SK-N-SH treated with all-trans-retinoic acid at 6 μM for 48 hours (cell line): ENCODE measurements around the gene ZNF385B.

ENCODE experiments used
- ATAC-seq: fragments of 200-7000 bp; cut with Tn5 transposase; 3 replicates; pipeline ENCODE4 v1.9.1; 2020; ENCODE audit warnings: mild to moderate bottlenecking, moderate library complexity
- ARNTL ChIP-seq: fragments of 450-650 bp; formaldehyde crosslinking; IDR thresholded peaks from 2 replicates; pipeline ENCODE4 v1.5.0; 2020; ENCODE audit warnings: low read depth, mild to moderate bottlenecking, moderate library complexity, borderline replicate concordance
- BACH2 ChIP-seq: fragments of 250-450 bp; sonication (Bioruptor Pico); IDR thresholded peaks from 2 replicates; pipeline ENCODE4 v1.9.0; 2021; ENCODE audit warnings: mild to moderate bottlenecking, borderline replicate concordance
- ESRRG ChIP-seq: fragments of 250-450 bp; sonication (Bioruptor Pico); IDR thresholded peaks from 2 replicates; pipeline ENCODE4 v1.6.1; 2021; ENCODE audit warnings: mild to moderate bottlenecking
- ISL1 ChIP-seq: fragments of 250-450 bp; sonication (Bioruptor Pico); IDR thresholded peaks from 2 replicates; pipeline ENCODE4 v2.1.2; 2022; ENCODE audit warnings: mild to moderate bottlenecking, moderate library complexity
- OSR1 ChIP-seq: fragments of 250-450 bp; sonication (Bioruptor Pico); IDR thresholded peaks from 2 replicates; pipeline ENCODE4 v1.8.0; 2022; ENCODE audit warnings: moderate library complexity, mild to moderate bottlenecking, inconsistent platforms
- PPARA ChIP-seq: fragments of 250-450 bp; sonication (Bioruptor Pico); IDR thresholded peaks from 2 replicates; pipeline ENCODE4 v1.5.0; 2020; ENCODE audit warnings: mild to moderate bottlenecking, borderline replicate concordance
- RARB ChIP-seq: fragments of 250-450 bp; sonication (Bioruptor Pico); IDR thresholded peaks from 2 replicates; pipeline ENCODE4 v1.8.0; 2021; ENCODE audit warnings: mild to moderate bottlenecking, moderate library complexity
- SNAI2 ChIP-seq: fragments of 250-450 bp; sonication (Bioruptor Pico); IDR thresholded peaks from 2 replicates; pipeline ENCODE4 v1.5.0; 2020; ENCODE audit warnings: mild to moderate bottlenecking, moderate library complexity
- TCF4 ChIP-seq: fragments of 250-450 bp; sonication (Bioruptor Pico); IDR thresholded peaks from 2 replicates; pipeline ENCODE4 v1.8.0; 2021; ENCODE audit warnings: mild to moderate bottlenecking, moderate library complexity, borderline replicate concordance
- TOX ChIP-seq: fragments of 250-450 bp; sonication (Bioruptor Pico); IDR thresholded peaks from 2 replicates; pipeline ENCODE4 v1.8.0; 2021; ENCODE audit warnings: mild to moderate bottlenecking, moderate library complexity, borderline replicate concordance
- TSHZ2 ChIP-seq: fragments of 250-450 bp; sonication (Bioruptor Pico); IDR thresholded peaks from 2 replicates; pipeline ENCODE4 v1.5.0; 2020; ENCODE audit warnings: mild to moderate bottlenecking, moderate library complexity
- ZFP3 ChIP-seq: fragments of 250-450 bp; sonication (Bioruptor Pico); IDR thresholded peaks from 2 replicates; pipeline ENCODE4 v1.5.0; 2020; ENCODE audit warnings: mild to moderate bottlenecking, moderate library complexity
- ZFP30 ChIP-seq: fragments of 450-650 bp; formaldehyde crosslinking; IDR thresholded peaks from 2 replicates; pipeline ENCODE4 v1.5.0; 2022; ENCODE audit warnings: mild to moderate bottlenecking, moderate library complexity
- ZNF565 ChIP-seq: fragments of 450-650 bp; formaldehyde crosslinking; conservative IDR thresholded peaks from 2 replicates; pipeline ENCODE4 v1.5.0; 2020; ENCODE audit warnings: low read depth, mild to moderate bottlenecking, moderate library complexity
- ZNF70 ChIP-seq: fragments of 450-650 bp; formaldehyde crosslinking; IDR thresholded peaks from 2 replicates; pipeline ENCODE4 v1.5.0; 2020; ENCODE audit warnings: mild to moderate bottlenecking, moderate library complexity
- ZNF8 ChIP-seq: fragments of 450-650 bp; formaldehyde crosslinking; IDR thresholded peaks from 2 replicates; pipeline ENCODE4 v1.5.0; 2020; ENCODE audit warnings: mild to moderate bottlenecking, moderate library complexity
- TF ChIP-seq, protein P1 (sequence below): fragments of 250-450 bp; sonication (Bioruptor Pico); IDR thresholded peaks from 2 replicates; pipeline ENCODE4 v1.5.1; 2020; ENCODE audit warnings: low read depth, mild to moderate bottlenecking, moderate library complexity
- TF ChIP-seq, protein P2 (sequence below): fragments of 250-450 bp; sonication (Bioruptor Pico); IDR thresholded peaks from 2 replicates; pipeline ENCODE4 v1.8.0; 2021; ENCODE audit warnings: low read depth, mild to moderate bottlenecking, moderate library complexity, borderline replicate concordance
- TF ChIP-seq, protein P3 (sequence below): fragments of 250-450 bp; sonication (Bioruptor Pico); IDR thresholded peaks from 2 replicates; pipeline ENCODE4 v1.8.0; 2020; ENCODE audit warnings: mild to moderate bottlenecking, moderate library complexity, borderline replicate concordance
- TF ChIP-seq, protein P4 (sequence below): fragments of 250-450 bp; sonication (Bioruptor Pico); IDR thresholded peaks from 2 replicates; pipeline ENCODE4 v1.5.1; 2021; ENCODE audit warnings: mild to moderate bottlenecking, moderate library complexity

The ZNF385B gene

DNA sequence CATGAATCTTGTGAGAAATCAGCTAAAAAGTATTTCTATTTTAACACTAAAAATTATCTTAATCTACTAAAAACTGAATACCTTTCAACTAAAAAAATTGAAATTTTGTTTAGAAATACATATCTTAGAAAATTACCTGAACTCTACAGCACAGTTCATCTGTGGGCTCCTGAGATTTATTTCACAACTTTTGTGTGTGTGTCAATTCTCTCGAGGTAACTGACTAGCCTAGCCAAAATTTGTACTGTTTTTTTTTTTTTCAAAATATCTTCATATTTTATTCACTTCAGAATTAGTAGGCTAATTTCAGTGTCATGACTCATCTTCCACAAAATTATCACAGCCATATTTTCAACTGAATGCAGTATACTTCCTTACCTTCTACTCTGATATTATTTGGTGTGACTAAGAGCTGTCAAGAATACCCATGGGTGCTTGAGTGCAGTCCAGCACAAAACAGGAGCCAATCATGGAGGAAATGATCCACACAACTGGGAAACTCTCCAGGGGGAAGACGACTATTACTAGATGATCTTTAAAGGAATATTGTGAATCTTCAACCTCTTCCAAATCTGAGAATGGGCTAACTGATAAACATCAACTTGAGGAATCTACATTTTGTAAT, 174.6 kb downstream of the ZNF385B start:
- TF ChIP-seq, protein P1, sequence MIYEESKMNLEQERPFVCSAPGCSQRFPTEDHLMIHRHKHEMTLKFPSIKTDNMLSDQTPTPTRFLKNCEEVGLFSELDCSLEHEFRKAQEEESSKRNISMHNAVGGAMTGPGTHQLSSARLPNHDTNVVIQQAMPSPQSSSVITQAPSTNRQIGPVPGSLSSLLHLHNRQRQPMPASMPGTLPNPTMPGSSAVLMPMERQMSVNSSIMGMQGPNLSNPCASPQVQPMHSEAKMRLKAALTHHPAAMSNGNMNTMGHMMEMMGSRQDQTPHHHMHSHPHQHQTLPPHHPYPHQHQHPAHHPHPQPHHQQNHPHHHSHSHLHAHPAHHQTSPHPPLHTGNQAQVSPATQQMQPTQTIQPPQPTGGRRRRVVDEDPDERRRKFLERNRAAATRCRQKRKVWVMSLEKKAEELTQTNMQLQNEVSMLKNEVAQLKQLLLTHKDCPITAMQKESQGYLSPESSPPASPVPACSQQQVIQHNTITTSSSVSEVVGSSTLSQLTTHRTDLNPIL: no peak
- TF ChIP-seq, protein P2, sequence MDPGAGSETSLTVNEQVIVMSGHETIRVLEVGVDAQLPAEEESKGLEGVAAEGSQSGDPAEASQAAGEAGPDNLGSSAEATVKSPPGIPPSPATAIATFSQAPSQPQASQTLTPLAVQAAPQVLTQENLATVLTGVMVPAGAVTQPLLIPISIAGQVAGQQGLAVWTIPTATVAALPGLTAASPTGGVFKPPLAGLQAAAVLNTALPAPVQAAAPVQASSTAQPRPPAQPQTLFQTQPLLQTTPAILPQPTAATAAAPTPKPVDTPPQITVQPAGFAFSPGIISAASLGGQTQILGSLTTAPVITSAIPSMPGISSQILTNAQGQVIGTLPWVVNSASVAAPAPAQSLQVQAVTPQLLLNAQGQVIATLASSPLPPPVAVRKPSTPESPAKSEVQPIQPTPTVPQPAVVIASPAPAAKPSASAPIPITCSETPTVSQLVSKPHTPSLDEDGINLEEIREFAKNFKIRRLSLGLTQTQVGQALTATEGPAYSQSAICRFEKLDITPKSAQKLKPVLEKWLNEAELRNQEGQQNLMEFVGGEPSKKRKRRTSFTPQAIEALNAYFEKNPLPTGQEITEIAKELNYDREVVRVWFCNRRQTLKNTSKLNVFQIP: no peak
- TF ChIP-seq ZFP3 (CRISPR knock-in tag) (no peak), OSR1 (no peak), SNAI2 (CRISPR knock-in tag) (no peak), TOX (CRISPR knock-in tag) (no peak), RARB (CRISPR knock-in tag) (no peak), ZNF8 (CRISPR knock-in tag) (no peak), ESRRG (no peak), ZFP30 (CRISPR knock-in tag) (no peak)
- TF ChIP-seq, all 23 proteins: peak for 0
- peak; percentile 57; the same call in 2 of the 3 replicates for ATAC-seq

DNA sequence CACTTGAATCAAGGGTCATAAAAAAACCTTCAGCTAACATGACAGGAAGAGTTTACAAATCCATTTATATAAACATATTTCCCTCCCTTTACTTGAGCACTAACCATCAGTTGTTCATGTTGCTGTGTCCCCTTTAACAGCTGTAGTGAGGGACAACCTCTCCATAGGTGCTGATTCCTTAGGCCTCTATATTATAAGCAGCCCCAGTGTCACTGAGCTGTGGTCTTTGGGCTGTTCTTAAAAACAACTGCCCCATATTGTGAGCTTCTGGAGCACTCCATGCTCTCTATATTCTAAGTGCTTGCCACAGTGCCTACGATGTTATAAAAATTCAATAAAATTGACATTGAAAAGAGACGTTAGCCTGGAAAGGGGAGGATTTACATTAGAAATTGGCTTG, 175.3 kb downstream of the ZNF385B start:
- no peak for ATAC-seq
- TF ChIP-seq PPARA (CRISPR knock-in tag) (no peak), BACH2 (CRISPR knock-in tag) (no peak), TOX (CRISPR knock-in tag) (no peak), ARNTL (CRISPR knock-in tag) (no peak), ZFP30 (CRISPR knock-in tag) (no peak), TCF4 (CRISPR knock-in tag) (no peak), TSHZ2 (no peak), ZNF565 (no peak), ISL1 (CRISPR knock-in tag) (no peak), RARB (CRISPR knock-in tag) (no peak), SNAI2 (CRISPR knock-in tag) (no peak), OSR1 (no peak), ZFP3 (CRISPR knock-in tag) (no peak), ZNF70 (CRISPR knock-in tag) (no peak), ESRRG (no peak)
- TF ChIP-seq, protein P1: no peak
- TF ChIP-seq, protein P3, sequence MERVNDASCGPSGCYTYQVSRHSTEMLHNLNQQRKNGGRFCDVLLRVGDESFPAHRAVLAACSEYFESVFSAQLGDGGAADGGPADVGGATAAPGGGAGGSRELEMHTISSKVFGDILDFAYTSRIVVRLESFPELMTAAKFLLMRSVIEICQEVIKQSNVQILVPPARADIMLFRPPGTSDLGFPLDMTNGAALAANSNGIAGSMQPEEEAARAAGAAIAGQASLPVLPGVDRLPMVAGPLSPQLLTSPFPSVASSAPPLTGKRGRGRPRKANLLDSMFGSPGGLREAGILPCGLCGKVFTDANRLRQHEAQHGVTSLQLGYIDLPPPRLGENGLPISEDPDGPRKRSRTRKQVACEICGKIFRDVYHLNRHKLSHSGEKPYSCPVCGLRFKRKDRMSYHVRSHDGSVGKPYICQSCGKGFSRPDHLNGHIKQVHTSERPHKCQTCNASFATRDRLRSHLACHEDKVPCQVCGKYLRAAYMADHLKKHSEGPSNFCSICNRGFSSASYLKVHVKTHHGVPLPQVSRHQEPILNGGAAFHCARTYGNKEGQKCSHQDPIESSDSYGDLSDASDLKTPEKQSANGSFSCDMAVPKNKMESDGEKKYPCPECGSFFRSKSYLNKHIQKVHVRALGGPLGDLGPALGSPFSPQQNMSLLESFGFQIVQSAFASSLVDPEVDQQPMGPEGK (CRISPR knock-in tag): no peak
- TF ChIP-seq, protein P4, sequence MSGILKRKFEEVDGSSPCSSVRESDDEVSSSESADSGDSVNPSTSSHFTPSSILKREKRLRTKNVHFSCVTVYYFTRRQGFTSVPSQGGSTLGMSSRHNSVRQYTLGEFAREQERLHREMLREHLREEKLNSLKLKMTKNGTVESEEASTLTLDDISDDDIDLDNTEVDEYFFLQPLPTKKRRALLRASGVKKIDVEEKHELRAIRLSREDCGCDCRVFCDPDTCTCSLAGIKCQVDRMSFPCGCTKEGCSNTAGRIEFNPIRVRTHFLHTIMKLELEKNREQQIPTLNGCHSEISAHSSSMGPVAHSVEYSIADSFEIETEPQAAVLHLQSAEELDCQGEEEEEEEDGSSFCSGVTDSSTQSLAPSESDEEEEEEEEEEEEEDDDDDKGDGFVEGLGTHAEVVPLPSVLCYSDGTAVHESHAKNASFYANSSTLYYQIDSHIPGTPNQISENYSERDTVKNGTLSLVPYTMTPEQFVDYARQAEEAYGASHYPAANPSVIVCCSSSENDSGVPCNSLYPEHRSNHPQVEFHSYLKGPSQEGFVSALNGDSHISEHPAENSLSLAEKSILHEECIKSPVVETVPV (CRISPR knock-in tag): no peak
- TF ChIP-seq, protein P2: no peak
